ENCODE data around the gene RANGAP1. TPM values are rescaled to one million over a fixed set of nuclear protein-coding genes. Genes with fewer than 3 reads are reported as not detected.

Gene RANGAP1
- total and polyA plus RNA-seq, 2 donors (not counting 1 experiment from before 2014, with no cell fraction given) = 42.0 to 48.8 TPM

- H3K27me3 ChIP-seq (replicated peaks in 1 of 4; ENCODE audit: control extremely low read depth in 1 of 4, control insufficient read depth in 3 of 4, insufficient read depth in 4 of 4, low read length in 3 of 4) = peaks cover 0 to 7% (median 3%) of the 10 kb centered on the region in 4 experiments
- intact Hi-C loops (cut with micrococcal nuclease) = loop anchor here (1.0 to 10.0 kb wide), 4 partner anchors 8 to 103 kb away; partner anchors contain the start of genes EP300, L3MBTL2 and RANGAP1
- Mint-ChIP-seq H3K27ac (peak overlapping the region; percentile 2), H3K9me3 (ENCODE audit: insufficient read depth) (no peaks in the 10 kb centered on the region), H3K27me3 (peaks cover 3% of the 10 kb centered on the region), H3K4me1 (peaks cover 18% of the 10 kb centered on the region), H3K4me3 (peak overlapping the region; percentile 89)
- ATAC-seq (ENCODE audit: low read depth) (peak; percentile 92), DNase-seq (peak; percentile 88)
- H3K79me2 ChIP-seq (ENCODE audit: control insufficient read depth, insufficient read depth, low read length) = no peaks in the 10 kb centered on the region
- ChIA-PET POLR2A (interaction anchor here (1.1 kb wide), 1 partner anchor 40 kb away, joined by 3 read pairs; no protein-coding TSS in a partner anchor), CTCF (interaction anchor here (1.5 kb wide), 2 partner anchors 40 to 206 kb away, joined by 3 to 10 read pairs; no protein-coding TSS in a partner anchor)
- no peak overlapping the region for H3K27ac ChIP-seq (ENCODE audit: low read length in 2 of 2)
- H3K36me3 ChIP-seq (replicated peaks in 1 of 2; ENCODE audit: control extremely low read depth in 1 of 2, control insufficient read depth in 1 of 2, extremely low read depth in 1 of 2, insufficient read depth in 2 of 2, low read length in 1 of 2) = no peaks in the 10 kb centered on the region
- H4K20me1 ChIP-seq (ENCODE audit: control insufficient read depth, insufficient read depth, low read length, poor library complexity, severe bottlenecking) = no peaks in the 10 kb centered on the region
- H3K9ac ChIP-seq (ENCODE audit: low read length) = peak overlapping the region; percentile 74
- peak overlapping the region; percentile 73 to 85 (median 76) for H3K4me3 ChIP-seq (ENCODE audit: control extremely low read depth in 1 of 5, extremely low read depth in 1 of 5, insufficient read depth in 1 of 5, low read depth in 2 of 5, low read length in 4 of 5)
- peak overlapping the region; percentile 96 for H2AFZ ChIP-seq (ENCODE audit: insufficient read depth, low read depth, low read length, poor library complexity, severe bottlenecking)
- WGBS (ENCODE audit: insufficient coverage) = 1% methylated on average over 88 of the region's 91 CpGs
- TF ChIP-seq CTCF (IDR thresholded peaks at IDR 0.05) (peak; percentile 5), EZH2 (IDR thresholded peaks at IDR 0.05; ENCODE audit: borderline replicate concordance, insufficient read depth, low read depth, low read length, poor library complexity, severe bottlenecking) (no peak)
- H3K4me2 ChIP-seq (replicated peaks; ENCODE audit: low read depth, low read length, poor library complexity, severe bottlenecking) = peak overlapping the region; percentile 96
- no peaks in the 10 kb centered on the region for H3K9me3 ChIP-seq (ENCODE audit: control extremely low read depth in 1 of 3, control insufficient read depth in 2 of 3, insufficient read depth in 1 of 3, low read length in 2 of 3)
- H3K4me1 ChIP-seq (ENCODE audit: control insufficient read depth in 2 of 2, insufficient read depth in 2 of 2, low read length in 2 of 2) = peaks cover 7 to 17% of the 10 kb centered on the region in 2 donors
These were observed 88.7 kb downstream of the RANGAP1 start for GRCh38 chr22:41197038-41197972.

Small RNAs within 50 kb of the gene (small RNA-seq; reads per million reads assigned to genes)
- not detected for gene MIR6889 (ENCODE audit: insufficient read length, low read depth, low replicate concordance)

Other genes starting within 250 kb of the RANGAP1 start
- 185 and 208 TPM in 2 replicates for gene EP300, start 193.6 kb downstream of the RANGAP1 start, total RNA-seq
- gene EP300, start 193.6 kb downstream of the RANGAP1 start, polyA plus RNA-seq = 73.3 and 81.3 TPM in 2 replicates
- 32.4 and 37.3 TPM in 2 replicates for gene L3MBTL2, start 80.9 kb downstream of the RANGAP1 start, total RNA-seq
- gene L3MBTL2, start 80.9 kb downstream of the RANGAP1 start, polyA plus RNA-seq = 18.0 and 22.5 TPM in 2 replicates
- gene CHADL, start 45.3 kb downstream of the RANGAP1 start, total RNA-seq = 0.34 and 0.59 TPM in 2 replicates
- 0.07 TPM in 1 of 2 replicates, not detected in the other for gene CHADL, start 45.3 kb downstream of the RANGAP1 start, polyA plus RNA-seq
- gene ZC3H7B, start 15.3 kb upstream of the RANGAP1 start, total RNA-seq = 41.9 and 42.2 TPM in 2 replicates
- gene ZC3H7B, start 15.3 kb upstream of the RANGAP1 start, polyA plus RNA-seq = 29.8 and 32.8 TPM in 2 replicates
- 5.5 and 6.8 TPM in 2 replicates for gene TEF, start 95.8 kb upstream of the RANGAP1 start, total RNA-seq
- 1.6 and 5.0 TPM in 2 replicates for gene TEF, start 95.8 kb upstream of the RANGAP1 start, polyA plus RNA-seq
- gene TOB2, start 160.6 kb upstream of the RANGAP1 start, total RNA-seq = 51.5 and 56.0 TPM in 2 replicates
- gene TOB2, start 160.6 kb upstream of the RANGAP1 start, polyA plus RNA-seq = 26.2 and 40.4 TPM in 2 replicates
- gene PHF5A, start 182.5 kb upstream of the RANGAP1 start, total RNA-seq = 31.6 and 34.5 TPM in 2 replicates
- 29.4 and 62.1 TPM in 2 replicates for gene PHF5A, start 182.5 kb upstream of the RANGAP1 start, polyA plus RNA-seq
- gene ACO2, start 182.9 kb upstream of the RANGAP1 start, total RNA-seq = 91.7 and 104 TPM in 2 replicates
- 91.5 and 91.7 TPM in 2 replicates for gene ACO2, start 182.9 kb upstream of the RANGAP1 start, polyA plus RNA-seq

All from B cell (primary cell).